ENCODE results near the gene IER5.
A peak's percentile ranks its signal among the peaks of the same experiment; 100 is the strongest.

IER5 gene

GRCh38 chr1:181134543-181135436 is 46.3 kb downstream of the IER5 start:
- Histone ChIP-seq H2AFZ (ENCODE audit: low read depth, low read length) (no peak overlapping the region), H3K23ac (ENCODE audit: low read length in 2 of 2) (peak overlapping the region in 1 of 2 experiments; percentile 90), H3K27ac (ENCODE audit: low read length, poor library complexity, severe bottlenecking) (peak overlapping the region; percentile 94), H3K9me3 (ENCODE audit: control insufficient read depth, low read length) (no peaks in the 10 kb centered on the region), H3K4me1 (ENCODE audit: control insufficient read depth, insufficient read depth, low read depth, low read length) (peaks cover 38% of the 10 kb centered on the region), H4K8ac (ENCODE audit: low read length) (peak overlapping the region; percentile 92), H3K4me2 (ENCODE audit: low read length, poor library complexity, severe bottlenecking) (no peak overlapping the region), H2BK120ac (ENCODE audit: low read depth, low read length) (peak overlapping the region; percentile 29), H3K9ac (ENCODE audit: low read length) (peak overlapping the region; percentile 90), H2BK15ac (ENCODE audit: low read depth, poor library complexity, severe bottlenecking) (peak overlapping the region; percentile 1), H3K79me1 (replicated peaks; ENCODE audit: low read length, poor library complexity, severe bottlenecking) (peaks cover 2% of the 10 kb centered on the region), H4K91ac (ENCODE audit: low read length) (peak overlapping the region; percentile 95), H2AK5ac (ENCODE audit: low read length, severe bottlenecking) (peak overlapping the region; percentile 96), H2BK12ac (ENCODE audit: low read length in 2 of 2) (peak overlapping the region; percentile 47 to 97), H2BK5ac (ENCODE audit: low read depth, low read length, poor library complexity, severe bottlenecking) (peak overlapping the region; percentile 89), H3K18ac (ENCODE audit: low read depth in 1 of 2, low read length in 2 of 2) (peak overlapping the region; percentile 97 to 99), H3K36me3 (ENCODE audit: control insufficient read depth in 1 of 2, insufficient read depth in 2 of 2, low read depth in 1 of 2, low read length in 2 of 2) (no peaks in the 10 kb centered on the region), H3K4me3 (ENCODE audit: insufficient read depth in 1 of 2, low read depth in 1 of 2, low read length in 2 of 2) (no peak overlapping the region), H3K27me3 (ENCODE audit: control insufficient read depth in 1 of 2, insufficient read depth in 1 of 2, low read length in 2 of 2) (no peaks in the 10 kb centered on the region), H3K4ac (ENCODE audit: low read depth in 1 of 2, low read length in 2 of 2) (peak overlapping the region; percentile 37 to 99), H3K14ac (ENCODE audit: low read length in 2 of 2) (peak overlapping the region in 1 of 2 experiments; percentile 82)
- peak; percentile 70 for DNase-seq
- 87% methylated on average over 17 of the region's 17 CpGs for WGBS

- Histone ChIP-seq H2AFZ (ENCODE audit: low read depth, low read length) (no peak overlapping the region), H2BK120ac (ENCODE audit: low read depth, low read length) (peak overlapping the region; percentile 29), H3K9me3 (ENCODE audit: control insufficient read depth, low read length) (no peaks in the 10 kb centered on the region), H3K18ac (ENCODE audit: low read depth in 1 of 2, low read length in 2 of 2) (peak overlapping the region; percentile 97 to 99), H2BK12ac (ENCODE audit: low read length in 2 of 2) (peak overlapping the region in 1 of 2 experiments; percentile 12), H3K4ac (ENCODE audit: low read depth in 1 of 2, low read length in 2 of 2) (peak overlapping the region in 1 of 2 experiments; percentile 99), H3K4me3 (ENCODE audit: insufficient read depth in 1 of 2, low read depth in 1 of 2, low read length in 2 of 2) (no peak overlapping the region), H3K14ac (ENCODE audit: low read length in 2 of 2) (no peak overlapping the region), H2BK15ac (ENCODE audit: low read depth, poor library complexity, severe bottlenecking) (peak overlapping the region; percentile 80), H2BK5ac (ENCODE audit: low read depth, low read length, poor library complexity, severe bottlenecking) (peak overlapping the region; percentile 89), H3K9ac (ENCODE audit: low read length) (peak overlapping the region; percentile 90), H2AK5ac (ENCODE audit: low read length, severe bottlenecking) (peak overlapping the region; percentile 96), H4K91ac (ENCODE audit: low read length) (peak overlapping the region; percentile 95), H3K79me1 (replicated peaks; ENCODE audit: low read length, poor library complexity, severe bottlenecking) (peaks cover 2% of the 10 kb centered on the region), H3K27ac (ENCODE audit: low read length, poor library complexity, severe bottlenecking) (peak overlapping the region; percentile 94), H3K23ac (ENCODE audit: low read length in 2 of 2) (no peak overlapping the region), H3K36me3 (ENCODE audit: control insufficient read depth in 1 of 2, insufficient read depth in 2 of 2, low read depth in 1 of 2, low read length in 2 of 2) (no peaks in the 10 kb centered on the region), H3K4me1 (ENCODE audit: control insufficient read depth, insufficient read depth, low read depth, low read length) (peaks cover 38% of the 10 kb centered on the region), H3K27me3 (ENCODE audit: control insufficient read depth in 1 of 2, insufficient read depth in 1 of 2, low read length in 2 of 2) (no peaks in the 10 kb centered on the region), H3K4me2 (ENCODE audit: low read length, poor library complexity, severe bottlenecking) (no peak overlapping the region), H4K8ac (ENCODE audit: low read length) (peak overlapping the region; percentile 92)
- peak; percentile 50 for DNase-seq
- 92% methylated on average over 2 of the region's 2 CpGs for WGBS
Observed at GRCh38 chr1:181135437-181135731, 46.9 kb downstream of the IER5 start.

DNA sequence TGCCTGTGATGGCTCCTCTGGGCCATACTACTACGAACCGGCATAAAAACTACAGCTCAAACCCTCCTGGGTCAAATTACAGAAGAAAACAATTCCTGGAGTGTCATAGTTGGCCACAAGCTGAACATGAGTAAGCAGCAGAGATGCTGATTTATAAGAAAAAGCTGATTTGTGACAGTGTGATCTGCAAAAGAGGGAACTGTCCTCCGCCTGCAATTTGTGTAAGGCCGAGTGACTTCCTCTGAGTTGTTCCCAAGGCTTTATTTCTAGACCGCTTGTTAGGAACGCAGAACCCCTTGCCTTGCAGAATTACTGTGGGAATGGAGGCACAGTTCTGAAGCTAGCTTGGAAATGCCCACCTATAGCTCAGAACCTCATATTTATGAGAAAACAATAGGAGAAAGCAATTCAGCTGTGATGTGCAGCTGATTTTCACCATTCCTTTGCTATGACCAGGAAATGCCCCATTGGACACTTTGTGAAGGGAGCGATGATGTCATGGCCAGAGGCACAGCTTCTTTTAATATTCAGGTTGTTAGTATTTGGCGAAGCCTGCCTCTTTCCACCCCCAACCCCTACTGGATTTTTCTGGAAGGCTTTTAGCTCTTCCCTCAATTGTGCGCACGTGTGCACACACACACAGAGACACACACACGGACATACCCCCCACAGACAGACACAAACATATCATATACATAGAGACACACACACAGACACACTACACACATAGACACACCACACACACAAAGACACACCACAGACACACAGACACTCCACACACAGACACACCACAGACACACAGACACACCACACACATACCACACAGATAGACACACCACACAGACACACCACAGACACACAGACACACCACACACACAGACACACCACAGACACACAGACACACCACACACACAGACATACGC is 47.6 kb downstream of the IER5 start:
- H3K4me3 ChIP-seq (ENCODE audit: insufficient read depth in 1 of 2, low read depth in 1 of 2, low read length in 2 of 2): peak overlapping the region in 1 of 2 experiments; percentile 34
- H3K9ac ChIP-seq (ENCODE audit: low read length): peak overlapping the region; percentile 90
- H3K4me1 ChIP-seq (ENCODE audit: control insufficient read depth, insufficient read depth, low read depth, low read length): peaks cover 39% of the 10 kb centered on the region
- H2BK15ac ChIP-seq (ENCODE audit: low read depth, poor library complexity, severe bottlenecking): no peak overlapping the region
- H3K18ac ChIP-seq (ENCODE audit: low read depth in 1 of 2, low read length in 2 of 2): peak overlapping the region; percentile 41 to 78
- H2BK12ac ChIP-seq (ENCODE audit: low read length in 2 of 2): peak overlapping the region; percentile 88 to 98
- H2BK5ac ChIP-seq (ENCODE audit: low read depth, low read length, poor library complexity, severe bottlenecking): peak overlapping the region; percentile 89
- WGBS: 48% methylated on average over 12 of the region's 12 CpGs
- DNase-seq: peak; percentile 79
- H3K23ac ChIP-seq (ENCODE audit: low read length in 2 of 2): no peak overlapping the region
- peak overlapping the region in 1 of 2 experiments; percentile 57 for H3K14ac ChIP-seq (ENCODE audit: low read length in 2 of 2)
- H2AK5ac ChIP-seq (ENCODE audit: low read length, severe bottlenecking): peak overlapping the region; percentile 95
- H4K8ac ChIP-seq (ENCODE audit: low read length): peak overlapping the region; percentile 66
- H3K9me3 ChIP-seq (ENCODE audit: control insufficient read depth, low read length): no peaks in the 10 kb centered on the region
- no peaks in the 10 kb centered on the region for H3K27me3 ChIP-seq (ENCODE audit: control insufficient read depth in 1 of 2, insufficient read depth in 1 of 2, low read length in 2 of 2)
- H2BK120ac ChIP-seq (ENCODE audit: low read depth, low read length): peak overlapping the region; percentile 29
- H3K79me1 ChIP-seq (replicated peaks; ENCODE audit: low read length, poor library complexity, severe bottlenecking): peaks cover 2% of the 10 kb centered on the region
- peak overlapping the region; percentile 74 for H4K91ac ChIP-seq (ENCODE audit: low read length)
- peak overlapping the region; percentile 42 to 59 for H3K4ac ChIP-seq (ENCODE audit: low read depth in 1 of 2, low read length in 2 of 2)
- H3K27ac ChIP-seq (ENCODE audit: low read length, poor library complexity, severe bottlenecking): peak overlapping the region; percentile 94
- no peak overlapping the region for H2AFZ ChIP-seq (ENCODE audit: low read depth, low read length)
- H3K4me2 ChIP-seq (ENCODE audit: low read length, poor library complexity, severe bottlenecking): peak overlapping the region; percentile 24
- H3K36me3 ChIP-seq (ENCODE audit: control insufficient read depth in 1 of 2, insufficient read depth in 2 of 2, low read depth in 1 of 2, low read length in 2 of 2): no peaks in the 10 kb centered on the region
